ES-I3 (cell line): Measurements from ENCODE around the gene CABP1.
"Not testable (repeated sequence)": the region's sequence is repeated elsewhere in the genome, so short reads cannot be mapped to it uniquely, and the experiment has no call there.

Experiments used
- H3K36me3 ChIP-seq: 2 replicates; pipeline ENCODE4 v1.6.1; 2013; ENCODE audit warnings: mild to moderate bottlenecking, low read length, control low read depth, moderate library complexity; ENCODE audit not compliant: insufficient read depth
- H3K4me1 ChIP-seq: 2 replicates; pipeline ENCODE4 v1.6.1; 2013; ENCODE audit warnings: mild to moderate bottlenecking, control low read depth, low read length; ENCODE audit not compliant: insufficient read depth
- H3K9ac ChIP-seq: 2 replicates; pipeline ENCODE4 v1.6.1; 2013; ENCODE audit warnings: low read depth, mild to moderate bottlenecking, low read length, moderate library complexity
- H3K9me3 ChIP-seq: 2 replicates; pipeline ENCODE4 v1.6.1; 2013; ENCODE audit warnings: mild to moderate bottlenecking, low read length, moderate library complexity; ENCODE audit not compliant: control insufficient read depth, insufficient read depth

Gene CABP1

DNA sequence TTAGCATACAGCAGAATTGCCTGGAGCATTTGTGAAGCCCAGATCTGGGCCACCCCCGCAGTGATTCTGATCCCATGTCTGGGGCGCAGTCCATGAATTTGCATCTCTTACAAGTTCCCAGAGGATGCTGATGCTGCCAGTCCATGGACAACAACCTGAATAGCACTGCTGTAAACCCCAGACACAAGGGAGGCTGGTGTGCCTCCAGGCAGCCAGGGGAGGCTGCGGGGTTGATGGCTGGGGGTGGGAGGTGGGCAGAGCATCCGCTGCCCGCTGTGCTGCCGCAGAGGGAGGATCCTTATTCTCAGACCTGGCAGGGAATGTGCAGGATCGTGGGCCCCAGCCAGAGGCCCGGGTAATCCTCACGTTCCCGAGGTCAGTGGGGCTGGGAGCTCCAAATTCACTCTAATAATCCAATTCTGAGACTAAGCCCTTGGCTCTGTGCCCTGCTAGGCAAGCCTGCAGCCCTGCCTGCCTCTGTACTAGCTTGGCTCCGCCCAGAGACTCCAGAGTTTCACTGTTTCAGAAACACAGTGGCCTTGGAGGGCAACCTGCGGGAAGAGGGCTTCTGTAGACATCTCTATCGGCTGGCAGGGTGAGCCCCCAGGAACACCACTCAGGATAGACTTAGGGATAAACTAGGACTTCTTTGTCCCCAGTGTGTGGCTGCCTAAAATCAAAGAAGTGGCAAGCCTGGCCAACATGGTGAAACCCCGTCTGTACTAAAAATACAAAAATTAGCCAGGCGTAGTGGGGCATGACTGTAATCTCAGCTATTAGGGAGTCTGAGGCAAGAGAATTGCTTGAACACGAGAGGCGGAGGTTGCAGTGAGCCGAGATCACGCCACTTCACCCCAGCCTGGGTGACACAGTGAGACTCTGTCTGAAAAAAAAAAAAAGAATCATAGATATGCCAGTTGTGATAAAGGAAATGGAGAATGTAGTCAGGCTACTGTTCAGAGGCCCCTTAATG, 28.7 kb downstream of the CABP1 start:
- peak overlapping the region; percentile 33 for H3K9ac ChIP-seq
- no peaks in the 10 kb centered on the region for H3K36me3 ChIP-seq
- no peaks in the 10 kb centered on the region for H3K9me3 ChIP-seq
- H3K4me1 ChIP-seq = peaks cover 18% of the 10 kb centered on the region

DNA sequence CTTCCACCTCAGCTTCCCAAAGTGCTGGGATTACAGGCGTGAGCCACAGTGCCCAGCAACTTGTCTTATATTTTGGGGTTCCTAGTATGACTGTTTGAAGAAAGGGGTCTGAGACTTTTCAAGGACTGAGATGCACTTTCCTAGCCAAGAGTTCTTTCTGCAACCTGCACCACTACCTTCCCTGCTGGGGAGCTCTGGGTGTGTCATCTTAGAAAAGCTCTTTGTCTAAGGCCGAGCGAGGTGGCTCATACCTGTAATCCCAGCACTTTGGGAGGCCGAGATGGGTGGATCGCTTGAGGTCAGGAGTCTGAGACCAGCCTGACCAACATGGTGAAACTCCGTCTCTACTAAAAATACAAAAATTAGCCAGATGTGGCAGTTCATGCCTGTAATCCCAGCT, 29.8 kb downstream of the CABP1 start:
- not testable (repeated sequence) for H3K9me3 ChIP-seq, H3K36me3 ChIP-seq, H3K9ac ChIP-seq
- H3K4me1 ChIP-seq = peaks cover 18% of the 10 kb centered on the region

DNA sequence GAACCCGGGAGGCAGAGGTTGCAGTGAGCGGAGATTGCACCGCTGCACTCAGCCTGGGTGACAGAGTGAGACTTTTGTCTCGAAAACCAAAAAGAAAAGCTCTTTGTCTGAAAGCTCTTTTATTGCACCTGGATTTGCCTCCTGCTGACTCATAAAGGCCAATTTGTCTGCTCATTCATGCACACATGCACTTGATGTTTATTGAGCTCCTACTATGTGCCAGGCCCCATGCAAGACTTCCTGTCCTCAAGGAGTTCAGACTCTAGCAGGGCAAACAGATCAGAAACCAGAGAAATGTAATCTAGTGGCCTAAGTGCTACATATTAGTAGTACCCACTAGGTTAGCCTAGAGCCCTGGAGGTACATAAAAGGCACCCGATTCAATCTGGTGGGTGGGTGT, 30.2 kb downstream of the CABP1 start:
- H3K9me3 ChIP-seq = no peaks in the 10 kb centered on the region
- H3K4me1 ChIP-seq = peaks cover 18% of the 10 kb centered on the region
- no peaks in the 10 kb centered on the region for H3K36me3 ChIP-seq
- no peak overlapping the region for H3K9ac ChIP-seq

DNA sequence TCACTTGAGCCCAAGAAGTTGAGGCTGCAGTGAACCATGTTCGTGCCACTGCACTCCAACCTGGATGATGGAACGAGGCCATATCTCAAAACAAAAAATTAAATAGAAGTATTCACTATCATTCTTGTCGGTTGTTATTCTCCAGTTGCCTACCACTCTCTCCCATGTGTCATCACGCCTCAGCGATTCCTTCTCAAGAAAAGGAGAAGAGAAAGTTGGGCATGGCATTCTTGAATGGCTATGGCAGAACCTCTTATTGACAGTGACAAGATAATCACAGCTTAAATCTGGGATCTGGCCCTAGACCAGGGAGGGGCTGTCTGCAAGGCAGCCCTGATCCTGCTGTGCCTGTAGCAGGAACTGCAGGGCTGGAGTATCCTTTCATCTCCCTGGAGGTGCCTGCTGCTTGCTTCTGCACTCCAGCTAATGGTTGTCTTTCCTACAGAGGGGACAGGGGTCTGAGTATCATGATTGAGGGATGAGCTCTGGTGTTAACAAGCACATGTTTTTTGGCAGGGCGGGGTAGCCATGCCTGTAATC, 33.7 kb downstream of the CABP1 start:
- H3K36me3 ChIP-seq = no peaks in the 10 kb centered on the region
- H3K9me3 ChIP-seq = no peaks in the 10 kb centered on the region
- H3K9ac ChIP-seq = no peak overlapping the region
- H3K4me1 ChIP-seq = peaks cover 10% of the 10 kb centered on the region

DNA sequence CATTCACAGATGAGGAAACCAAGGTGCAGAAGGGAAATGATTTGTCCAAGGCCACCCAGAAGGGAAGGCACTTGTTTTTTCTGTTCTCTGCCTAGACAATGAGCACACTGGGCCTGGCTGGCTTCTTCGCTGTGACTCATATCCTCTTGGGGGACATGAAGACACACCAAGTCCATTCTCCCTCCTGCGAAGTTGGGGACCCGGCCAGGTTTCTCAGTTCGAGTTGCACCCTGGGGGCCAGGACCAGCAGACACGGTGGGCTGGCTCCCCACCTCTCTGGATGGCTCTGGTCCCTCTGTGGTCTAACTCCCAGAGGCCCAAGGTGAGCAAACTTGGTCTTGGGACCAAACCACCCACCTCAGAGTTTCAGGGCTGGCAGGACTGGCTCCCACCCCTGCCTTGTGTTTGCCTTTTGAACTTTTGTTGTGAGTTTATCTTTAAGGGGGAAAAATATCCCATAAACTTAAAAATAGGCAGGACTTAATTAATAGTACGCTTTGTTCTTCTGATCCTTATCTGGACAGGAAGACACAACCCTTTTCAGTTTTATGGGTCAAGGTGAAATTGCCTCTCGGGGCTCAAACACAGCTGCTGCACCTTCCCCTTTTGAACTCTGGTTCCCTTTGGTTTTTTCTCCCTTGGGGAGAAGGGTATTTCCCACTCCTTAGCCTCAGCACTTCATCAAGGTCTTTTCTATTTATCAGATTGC, 37.5 kb downstream of the CABP1 start:
- Histone ChIP-seq H3K9ac (no peak overlapping the region), H3K36me3 (no peaks in the 10 kb centered on the region), H3K4me1 (0 out of 2 replicates have a peak, but pooled peaks cover 5% of the 10 kb centered on the region), H3K9me3 (no peaks in the 10 kb centered on the region)

DNA sequence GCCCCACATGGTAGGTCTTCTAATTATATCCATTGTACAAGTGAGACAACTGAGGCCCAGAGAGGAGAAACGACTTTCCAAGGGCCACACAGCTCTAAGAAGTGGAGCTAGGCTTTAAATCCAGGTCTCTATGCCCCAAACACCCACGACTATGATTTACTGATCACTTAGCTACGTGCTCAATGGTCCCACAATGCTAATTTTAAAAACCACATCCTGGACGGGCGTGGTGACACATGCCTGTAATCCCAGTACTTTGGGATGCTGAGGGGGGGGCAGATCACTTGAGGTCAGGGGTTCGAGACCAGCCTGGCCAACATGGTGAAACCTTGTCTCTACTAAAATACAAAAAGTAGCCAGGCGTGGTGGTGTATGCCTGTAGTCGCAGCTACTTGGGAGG, 38.1 kb downstream of the CABP1 start:
- H3K9ac ChIP-seq = no peak overlapping the region

DNA sequence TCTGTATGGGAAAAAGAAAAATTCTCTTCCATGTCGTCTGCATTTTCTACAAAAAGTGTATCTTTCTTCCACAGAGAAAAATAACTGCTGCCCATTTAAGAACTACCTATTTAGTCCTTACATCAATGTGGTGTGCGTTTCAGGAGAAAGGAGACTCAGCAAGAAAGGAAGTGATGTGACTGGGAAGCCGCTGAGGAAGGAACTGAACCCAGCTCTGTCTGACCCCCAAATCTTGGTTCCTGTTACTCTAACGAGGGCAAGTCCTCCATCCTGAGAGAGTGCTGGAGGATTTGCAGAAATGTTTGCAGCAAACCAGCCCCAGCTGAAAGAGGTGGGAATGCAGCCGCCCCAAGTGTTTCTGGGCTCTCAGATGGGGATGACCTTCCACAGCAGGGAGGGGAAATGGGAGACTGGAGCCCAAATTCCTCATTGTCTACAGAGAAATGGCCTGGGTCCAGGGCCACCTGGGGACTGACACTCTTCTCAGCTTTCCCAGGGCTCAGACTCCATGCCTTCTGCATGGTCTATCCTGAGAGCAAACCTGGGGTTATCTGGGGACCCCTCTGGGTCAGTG, 39.8 kb downstream of the CABP1 start:
- Histone ChIP-seq H3K4me1 (0 out of 2 replicates have a peak, but pooled peaks cover 5% of the 10 kb centered on the region), H3K9me3 (no peaks in the 10 kb centered on the region), H3K36me3 (no peaks in the 10 kb centered on the region), H3K9ac (no peak overlapping the region)

More for the DNA sequence above, 38.1 kb downstream of the CABP1 start:
- Histone ChIP-seq H3K4me1 (0 out of 2 replicates have a peak, but pooled peaks cover 5% of the 10 kb centered on the region), H3K9me3 (no peaks in the 10 kb centered on the region), H3K36me3 (no peaks in the 10 kb centered on the region)

DNA sequence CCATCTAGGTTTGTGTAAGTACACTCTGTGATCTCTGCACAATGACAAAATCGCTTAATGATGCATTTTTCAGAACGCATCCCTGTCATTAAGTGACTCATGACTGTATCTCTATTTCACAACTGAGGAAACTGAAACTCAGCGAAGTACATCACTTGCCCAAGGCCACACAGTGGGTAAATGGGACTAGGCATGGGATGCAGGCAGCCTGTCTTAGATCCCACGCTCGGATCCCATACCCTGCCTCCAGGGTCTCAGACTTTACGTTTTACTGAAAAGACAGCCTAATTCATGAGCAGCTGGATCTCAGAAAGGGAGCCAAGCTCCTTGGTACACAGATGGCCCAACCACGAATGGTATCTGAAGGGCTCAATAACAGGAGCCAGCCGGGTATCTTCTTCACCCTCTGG, 44.1 kb downstream of the CABP1 start:
- Histone ChIP-seq H3K9me3 (no peaks in the 10 kb centered on the region), H3K9ac (no peak overlapping the region), H3K36me3 (no peaks in the 10 kb centered on the region), H3K4me1 (peaks cover 12% of the 10 kb centered on the region)

DNA sequence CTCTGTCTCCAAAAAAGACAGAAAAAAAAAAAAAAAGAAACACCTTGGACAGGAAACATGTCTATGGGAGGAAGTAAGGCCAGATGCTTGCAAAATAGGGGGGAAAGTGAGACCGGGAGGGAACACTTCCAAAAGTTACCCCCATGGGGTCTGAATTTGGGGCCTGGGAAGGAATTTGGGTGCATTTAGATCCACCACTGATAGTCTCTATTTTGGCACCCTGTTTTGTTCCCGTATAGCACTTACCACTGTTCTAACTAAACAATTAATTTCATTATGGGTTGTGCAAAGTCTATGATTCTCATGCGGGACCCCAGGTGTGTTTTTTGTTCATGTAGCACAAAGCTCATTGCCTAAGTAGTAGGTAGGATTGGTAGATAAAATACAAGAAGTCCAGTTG, 45.1 kb downstream of the CABP1 start:
- Histone ChIP-seq H3K9me3 (no peaks in the 10 kb centered on the region), H3K9ac (peak overlapping the region; percentile 80; the same call in 1 of the 2 replicates)

DNA sequence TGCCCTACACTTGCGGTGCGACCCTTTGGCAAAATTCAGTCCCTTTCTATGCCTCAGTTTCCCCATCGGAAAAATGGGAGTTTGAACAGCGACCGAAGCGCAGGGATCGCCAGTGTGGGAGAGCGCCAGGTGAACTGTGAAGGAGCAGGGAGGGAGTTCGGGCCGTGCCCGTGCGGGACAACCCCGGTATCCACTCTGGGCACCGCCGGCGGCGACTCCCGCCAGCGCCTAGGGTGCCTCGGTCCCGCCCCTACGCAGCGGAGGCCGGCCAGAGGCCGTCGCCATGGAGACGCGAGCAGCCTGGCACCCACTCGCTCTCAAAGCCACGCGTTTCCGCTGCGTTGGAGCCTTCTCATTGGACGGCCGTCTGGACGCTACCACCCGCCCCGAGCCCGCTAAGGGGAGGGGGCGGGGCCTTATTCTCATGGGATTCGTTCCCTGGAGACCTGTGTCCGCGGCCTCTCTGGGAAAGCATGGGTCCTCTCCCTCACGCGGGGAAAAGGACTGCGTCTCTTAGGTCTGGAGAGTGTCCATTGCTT, 45.8 kb downstream of the CABP1 start:
- Histone ChIP-seq H3K9ac (peak overlapping the region; percentile 80), H3K9me3 (no peaks in the 10 kb centered on the region), H3K4me1 (peaks cover 21% of the 10 kb centered on the region)

More for the DNA sequence above, 45.1 kb downstream of the CABP1 start:
- H3K36me3 ChIP-seq = no peaks in the 10 kb centered on the region
- peaks cover 15% of the 10 kb centered on the region for H3K4me1 ChIP-seq

DNA sequence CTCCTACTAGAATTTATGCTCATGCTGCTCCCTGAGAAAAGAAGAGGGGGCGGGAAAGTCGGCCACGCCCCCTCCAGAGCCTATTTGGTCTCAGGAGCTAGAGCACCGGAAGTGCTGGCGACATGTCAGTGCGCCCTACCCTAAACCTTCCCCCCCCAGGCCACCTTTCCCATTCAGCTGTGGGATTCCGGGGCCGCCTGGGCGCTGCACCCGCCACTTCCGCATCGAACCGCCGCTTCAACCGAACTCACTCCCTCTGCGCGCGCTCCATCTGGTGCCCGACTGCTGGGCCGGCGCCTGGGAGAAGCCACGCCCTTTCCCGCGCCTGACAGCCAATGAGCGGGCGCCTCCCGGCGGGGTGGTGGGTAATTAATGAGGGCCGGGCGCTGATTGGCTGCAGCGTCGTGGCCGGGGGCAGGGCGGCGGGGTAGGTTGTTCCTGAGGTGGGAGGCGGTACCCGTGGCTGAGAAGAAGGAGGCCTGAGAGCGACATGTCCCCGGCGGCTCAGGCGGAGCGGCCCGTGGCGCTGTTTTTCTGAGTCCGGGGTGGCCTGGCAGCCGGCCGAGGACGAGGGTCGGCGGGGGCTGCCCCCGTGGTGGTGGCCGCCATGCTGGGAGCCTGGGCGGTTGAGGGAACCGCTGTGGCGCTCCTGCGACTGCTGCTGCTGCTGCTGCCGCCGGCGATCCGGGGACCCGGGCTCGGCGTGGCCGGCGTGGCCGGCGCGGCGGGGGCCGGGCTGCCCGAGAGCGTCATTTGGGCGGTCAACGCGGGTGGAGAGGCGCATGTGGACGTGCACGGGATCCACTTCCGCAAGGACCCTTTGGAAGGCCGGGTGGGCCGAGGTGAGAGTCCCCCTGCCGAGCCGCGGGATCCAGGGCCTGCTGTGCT, 46.5 kb downstream of the CABP1 start, which contains the start of gene MLEC:
MLEC (plus strand) TSS at position 460 of the 888 bp plus-strand sequence; CDS start at position 608, 148 bp downstream.
- Histone ChIP-seq H3K4me1 (peaks cover 25% of the 10 kb centered on the region), H3K36me3 (no peaks in the 10 kb centered on the region), H3K9me3 (no peaks in the 10 kb centered on the region), H3K9ac (peak within 1 kb of the TSS; percentile 80)

More for the DNA sequence above, 45.8 kb downstream of the CABP1 start:
- H3K36me3 ChIP-seq = no peaks in the 10 kb centered on the region

DNA sequence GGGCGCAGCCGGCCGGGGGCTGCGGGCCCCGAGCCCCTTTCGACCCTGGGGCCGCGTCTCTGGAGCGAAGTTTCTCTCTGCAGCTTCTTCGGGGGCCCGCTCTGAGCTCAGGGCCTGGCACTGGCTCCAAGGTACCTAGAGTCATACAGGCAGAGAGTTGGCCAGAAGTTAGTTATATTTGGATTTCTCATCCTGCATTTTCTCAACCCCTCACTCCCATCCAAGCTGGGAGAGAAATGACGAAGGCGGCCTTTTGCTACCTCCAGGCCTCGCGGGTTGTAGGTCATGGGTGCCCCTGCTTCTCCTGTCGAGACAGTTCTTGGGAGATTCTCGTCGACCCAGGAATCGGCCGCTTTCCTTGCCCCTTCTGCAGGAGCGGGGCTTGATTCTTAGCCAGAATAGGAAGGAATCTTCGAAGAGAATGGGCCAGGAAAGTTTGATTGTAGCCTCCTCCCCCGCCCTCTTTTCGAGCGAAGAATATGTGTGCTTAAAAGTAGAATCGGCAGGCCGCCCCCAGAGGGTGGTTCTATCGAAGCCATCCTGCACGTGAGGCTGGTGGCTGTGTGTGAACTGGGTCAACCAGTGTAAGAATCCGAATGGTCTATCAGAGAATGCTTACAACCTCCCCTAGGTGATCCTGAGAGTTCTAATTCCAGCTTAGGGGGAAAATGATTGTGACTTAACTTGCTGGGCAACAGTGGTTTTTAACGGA, 47.3 kb downstream of the CABP1 start:
- Histone ChIP-seq H3K9me3 (no peaks in the 10 kb centered on the region), H3K4me1 (peaks cover 32% of the 10 kb centered on the region), H3K9ac (peak overlapping the region; percentile 80), H3K36me3 (no peaks in the 10 kb centered on the region)
